NOMO-1 treated with DMSO at 0.1 percent for 48 hours (cell line): ENCODE results near the gene VPS33B.
A peak's percentile ranks its signal among the peaks of the same experiment; 100 is the strongest.

ENCODE experiments used
- DNase-seq: peaks from one replicate; lab custom pipeline; 2025; ENCODE audit not compliant: unreplicated experiment; lab: John Stamatoyannopoulos, UW

VPS33B gene

DNA sequence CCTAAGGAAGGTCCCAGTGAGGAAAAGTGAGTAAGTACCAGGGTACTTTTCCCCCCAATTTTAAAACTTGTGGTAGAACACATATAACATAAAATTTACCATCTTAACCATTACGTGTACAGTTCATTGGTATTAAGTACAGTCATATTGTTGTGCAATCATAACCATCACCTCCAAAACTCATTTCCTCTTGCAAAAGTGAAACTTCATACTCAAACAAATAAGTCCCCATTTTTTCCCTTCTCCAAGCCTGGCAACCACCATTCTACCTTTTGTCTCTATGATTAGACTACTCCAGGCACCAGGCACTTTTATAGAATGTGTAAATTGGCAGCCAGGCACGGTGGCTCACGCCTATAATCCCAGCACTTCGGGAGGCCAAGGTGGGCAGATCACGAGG is 40.3 kb downstream of the VPS33B start:
- DNase-seq, result peak; percentile 80

DNA sequence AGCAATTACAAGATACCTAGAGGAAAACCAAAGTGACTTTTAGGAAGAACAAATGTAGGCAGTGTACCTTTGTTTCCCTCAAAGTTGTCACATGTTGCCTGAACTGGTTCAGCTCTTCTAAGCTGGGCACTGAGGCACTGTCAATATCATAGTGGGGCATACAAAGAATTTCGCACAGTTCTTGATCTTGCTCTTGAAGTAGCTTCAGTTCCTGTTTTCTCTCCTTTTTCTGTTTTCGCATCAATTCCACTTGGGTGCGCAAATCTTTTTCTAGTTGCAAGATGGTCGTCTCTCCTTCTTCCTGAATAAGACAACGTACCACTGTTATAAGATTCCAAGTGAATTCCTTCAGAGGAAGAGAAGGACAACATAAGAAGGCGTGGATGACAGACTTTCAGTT is 40.7 kb downstream of the VPS33B start:
- DNase-seq, result peak; percentile 37

DNA sequence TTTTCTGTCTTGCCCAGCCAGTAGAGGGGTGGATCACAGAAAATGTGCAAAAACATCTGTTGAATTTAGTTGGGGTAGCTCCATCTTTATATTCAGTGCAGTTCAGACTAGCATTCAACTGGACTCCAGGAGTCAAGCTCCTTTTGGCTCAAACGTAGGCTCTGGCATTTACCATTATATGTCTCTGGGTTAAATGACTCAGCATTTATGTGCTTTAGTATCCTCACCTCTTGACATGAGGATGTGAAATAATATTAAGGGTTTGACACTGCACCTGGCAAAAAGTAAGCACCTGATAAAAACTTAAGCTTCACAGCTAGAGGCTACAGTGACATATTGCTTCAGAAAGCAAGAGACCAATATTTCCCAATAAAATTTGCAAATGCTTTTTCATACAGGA is 42.8 kb downstream of the VPS33B start:
- no peak for DNase-seq

DNA sequence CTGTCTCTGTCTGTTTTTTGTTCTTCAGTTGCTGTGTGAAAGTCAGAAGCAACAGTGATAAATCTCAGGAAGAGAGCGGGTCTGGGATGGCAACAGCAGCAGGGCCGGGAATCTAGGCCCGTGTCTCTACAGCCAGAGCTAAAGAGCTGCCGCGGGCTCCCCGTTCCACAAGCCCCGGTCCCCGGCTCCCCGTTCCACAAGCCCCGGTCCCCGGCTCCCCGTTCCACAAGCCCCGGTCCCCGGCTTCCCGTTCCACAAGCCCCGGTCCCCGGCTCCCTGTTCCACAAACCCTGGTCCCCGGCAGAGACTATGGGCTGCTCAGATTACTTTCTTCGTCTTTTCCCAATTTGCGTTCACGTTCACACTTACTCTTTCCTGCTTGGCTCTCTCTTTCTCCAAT is 48.2 kb downstream of the VPS33B start:
- no peak for DNase-seq

DNA sequence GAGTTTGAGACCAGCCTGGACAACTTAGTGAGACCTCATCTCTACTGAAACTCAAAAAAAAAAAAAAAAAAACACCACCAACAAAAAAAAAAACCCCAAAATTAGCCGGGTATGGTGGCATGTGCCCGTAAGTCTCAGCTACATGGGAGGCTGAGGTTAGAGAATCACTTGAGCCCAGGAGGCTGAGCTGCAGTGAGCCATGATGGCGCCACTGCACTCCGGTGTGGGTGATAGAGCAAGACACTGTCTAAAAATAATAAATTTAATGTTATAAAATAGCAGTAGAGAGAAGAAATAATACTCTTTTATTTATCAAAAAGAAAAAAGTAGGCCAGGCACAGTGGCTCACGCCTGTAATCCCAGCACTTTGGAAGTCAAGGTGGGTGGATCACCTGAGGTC is 50.3 kb downstream of the VPS33B start:
- DNase-seq, result no peak

DNA sequence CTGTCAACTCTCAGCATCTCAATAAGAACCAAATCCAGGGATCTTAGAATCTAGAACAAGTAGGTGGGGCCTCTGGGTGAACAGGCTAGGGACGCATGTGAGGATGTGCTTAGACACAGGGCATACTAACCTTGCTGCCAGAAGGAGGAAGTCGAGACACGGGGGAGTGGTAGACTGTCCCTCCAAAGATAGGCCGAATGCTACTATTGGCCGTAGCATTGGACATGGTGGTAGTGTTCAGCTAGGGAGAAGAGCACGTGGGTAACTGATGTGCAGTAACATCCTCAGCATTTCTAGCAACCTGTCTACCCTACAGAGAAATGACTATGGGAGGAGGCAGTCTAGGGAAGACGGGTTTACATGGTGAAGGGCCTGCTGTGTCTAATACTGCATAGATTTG is 52.1 kb downstream of the VPS33B start:
- no peak for DNase-seq

DNA sequence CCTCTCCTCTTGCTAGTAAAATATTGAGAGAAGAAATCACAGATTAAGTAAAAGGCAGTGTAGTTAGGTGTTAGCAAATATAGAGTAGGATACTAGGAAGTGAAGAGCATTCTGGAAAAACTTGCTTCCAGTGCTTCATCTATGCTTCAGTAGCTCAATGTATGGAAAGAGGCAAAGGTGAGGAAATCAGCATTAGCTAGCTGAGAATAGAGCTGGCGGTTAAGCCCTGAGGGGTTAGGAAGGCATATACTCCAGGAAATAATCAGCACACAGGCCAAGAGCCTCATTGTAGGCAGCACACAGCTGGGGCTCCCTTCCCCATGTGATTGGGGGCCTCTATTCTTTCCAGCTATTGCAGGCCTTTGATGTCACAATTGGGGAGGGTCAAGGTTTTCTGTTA is 54.0 kb downstream of the VPS33B start:
- no peak for DNase-seq

DNA sequence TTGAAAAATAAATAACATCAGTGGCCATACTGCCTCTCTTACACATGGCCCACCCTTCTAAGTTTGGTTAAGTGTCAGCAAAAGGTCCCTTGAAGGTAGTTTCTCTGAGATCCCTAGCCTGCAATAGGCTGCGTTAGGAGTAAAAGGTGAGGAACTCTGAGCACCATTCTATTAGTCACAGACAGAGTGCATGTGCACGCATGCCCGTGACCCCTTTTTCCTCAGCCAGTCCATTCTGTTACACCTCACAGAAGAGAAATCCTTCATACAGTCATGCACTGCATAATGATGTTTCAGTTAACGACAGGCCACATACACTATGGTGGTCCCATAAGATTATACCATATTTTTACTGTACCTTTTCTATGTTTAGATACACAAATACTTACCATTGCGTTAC is 55.2 kb downstream of the VPS33B start:
- no peak for DNase-seq

DNA sequence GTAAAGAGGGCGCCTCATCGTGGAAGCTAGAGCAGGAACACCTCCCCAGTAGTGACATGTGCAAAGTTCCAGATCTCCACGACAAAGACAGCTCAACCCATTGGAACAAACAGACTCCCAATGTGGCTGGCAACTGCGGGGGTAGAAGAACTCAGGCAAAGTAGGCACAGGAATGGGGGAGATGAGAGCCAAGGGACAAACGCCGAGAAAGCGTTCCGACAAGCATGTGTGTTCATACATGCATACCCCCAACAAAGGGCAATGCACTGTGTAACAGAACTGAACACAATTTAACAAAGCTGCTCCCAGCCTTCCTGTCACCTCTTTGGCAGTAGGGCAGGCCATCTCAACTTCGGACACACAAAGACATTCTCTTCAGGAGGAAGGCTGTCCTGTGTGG is 56.1 kb downstream of the VPS33B start:
- no peak for DNase-seq

DNA sequence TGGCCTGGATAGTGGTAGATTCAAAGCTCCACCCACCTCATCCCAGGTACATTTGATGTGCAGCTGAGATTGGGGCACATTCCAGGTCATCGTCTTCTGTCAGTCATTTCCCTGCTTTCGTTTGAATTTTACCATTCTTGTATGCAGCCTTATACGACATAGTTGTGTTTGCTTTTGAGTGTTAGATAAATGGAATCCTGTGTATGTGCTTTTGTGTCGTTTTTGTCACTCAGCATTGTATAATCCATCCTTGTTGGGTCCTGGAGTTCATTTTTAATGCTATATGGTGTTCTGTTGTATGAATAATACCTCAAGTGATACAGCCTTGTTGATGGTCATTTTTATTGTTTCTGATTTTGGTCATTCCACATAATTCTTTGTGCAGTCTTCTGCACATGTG is 60.4 kb downstream of the VPS33B start:
- DNase-seq, result no peak

DNA sequence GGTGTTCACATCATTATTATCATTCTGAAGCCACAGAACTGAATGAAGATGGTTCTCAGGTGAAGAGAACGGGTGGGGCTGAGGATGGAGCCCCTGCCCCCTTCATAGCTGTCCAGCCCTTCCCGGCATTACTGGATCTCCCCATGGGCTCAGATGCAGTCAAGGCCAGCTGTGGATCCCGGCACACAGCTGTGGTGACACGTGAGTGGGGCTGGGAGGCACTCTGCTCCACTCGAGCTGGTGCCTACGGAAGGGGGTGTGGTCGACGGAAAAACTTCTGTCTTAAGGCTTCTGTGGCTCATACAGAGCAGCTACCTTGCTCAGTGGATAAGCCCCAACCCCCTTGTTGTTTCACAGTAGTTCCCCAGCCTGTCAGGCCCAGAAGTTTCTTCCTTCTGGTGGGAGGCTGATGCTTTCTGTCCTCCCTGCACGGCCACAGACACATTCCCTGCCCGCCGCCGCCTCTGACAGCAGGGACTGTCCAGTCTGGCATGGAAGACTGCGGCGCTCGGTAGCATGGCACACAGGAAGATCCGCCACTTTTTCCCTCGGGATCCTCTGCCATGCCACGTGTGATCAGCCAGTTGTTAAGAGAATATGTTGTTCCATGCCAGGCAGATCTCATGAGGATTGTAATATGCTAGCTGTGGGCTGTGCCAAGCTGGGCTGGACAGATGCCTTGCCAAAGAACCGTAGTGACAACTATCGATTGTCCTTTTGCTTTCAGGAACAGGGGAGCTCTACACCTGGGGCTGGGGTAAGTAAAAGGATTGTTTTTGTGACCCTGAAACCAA is 61.9 kb downstream of the VPS33B start:
- DNase-seq, result no peak

DNA sequence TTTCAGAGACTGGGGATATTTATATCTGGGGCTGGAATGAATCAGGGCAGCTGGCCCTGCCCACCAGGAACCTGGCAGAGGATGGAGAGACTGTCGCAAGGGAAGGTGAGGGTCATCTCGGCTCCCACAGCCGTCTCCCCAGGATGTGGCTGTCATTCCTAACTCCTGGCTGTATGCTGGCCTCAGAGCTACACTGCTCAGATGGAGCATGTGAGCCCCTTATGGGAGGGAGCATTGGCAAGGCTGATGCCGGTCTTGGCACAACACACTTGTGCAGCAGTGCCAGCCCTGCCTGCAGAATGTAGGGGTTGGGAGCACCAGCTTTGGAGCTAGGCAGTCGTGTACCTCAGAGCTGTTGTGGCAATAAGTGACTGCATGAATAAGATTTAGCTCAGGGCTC is 62.5 kb downstream of the VPS33B start:
- no peak for DNase-seq

DNA sequence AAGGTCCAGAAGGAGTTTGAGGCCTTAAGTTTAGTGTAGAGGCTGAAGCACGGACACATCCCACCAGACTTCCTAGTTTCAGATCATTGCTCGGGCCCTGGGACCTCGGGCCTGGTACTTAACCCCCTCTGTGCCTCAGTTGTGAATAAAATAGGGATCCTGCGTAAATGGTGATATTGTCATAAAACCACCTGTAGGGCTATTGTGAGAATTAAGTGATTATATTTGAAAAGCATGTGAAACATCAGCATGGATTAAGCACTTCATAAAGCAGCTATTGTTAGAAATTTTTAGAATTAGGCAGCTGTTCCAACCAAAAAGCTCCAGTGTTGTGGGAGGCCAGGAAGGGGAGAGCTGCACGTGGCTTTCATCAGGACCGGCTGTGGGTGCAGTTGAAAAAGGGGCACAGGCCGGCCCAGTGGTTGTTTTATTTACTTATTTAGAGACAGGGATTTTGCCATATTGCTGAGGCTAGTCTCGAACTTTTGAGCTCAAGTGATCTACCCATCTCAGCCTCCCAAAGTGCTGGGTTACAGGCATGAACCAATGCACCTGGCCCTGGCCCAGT is 63.3 kb downstream of the VPS33B start:
- no peak for DNase-seq

DNA sequence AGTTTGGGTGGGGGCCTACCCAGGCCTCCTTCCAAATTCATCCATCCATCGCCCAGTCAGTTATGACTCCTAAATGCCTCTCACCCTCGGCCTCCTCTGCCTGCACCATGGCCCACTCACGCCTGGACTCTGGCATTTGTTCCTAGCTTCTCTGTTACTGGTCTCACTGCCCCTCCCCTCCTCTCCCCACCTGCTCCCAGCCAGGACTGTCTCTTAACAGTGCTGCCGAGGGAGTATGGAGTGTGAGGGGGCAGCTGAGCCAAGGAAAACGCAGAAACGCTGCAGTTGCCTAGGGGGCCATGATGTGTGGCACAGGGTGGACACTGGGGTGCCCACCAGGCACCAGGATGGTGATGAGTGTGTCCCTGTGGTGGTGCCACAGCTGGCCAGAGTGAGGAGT is 64.6 kb downstream of the VPS33B start:
- no peak for DNase-seq

DNA sequence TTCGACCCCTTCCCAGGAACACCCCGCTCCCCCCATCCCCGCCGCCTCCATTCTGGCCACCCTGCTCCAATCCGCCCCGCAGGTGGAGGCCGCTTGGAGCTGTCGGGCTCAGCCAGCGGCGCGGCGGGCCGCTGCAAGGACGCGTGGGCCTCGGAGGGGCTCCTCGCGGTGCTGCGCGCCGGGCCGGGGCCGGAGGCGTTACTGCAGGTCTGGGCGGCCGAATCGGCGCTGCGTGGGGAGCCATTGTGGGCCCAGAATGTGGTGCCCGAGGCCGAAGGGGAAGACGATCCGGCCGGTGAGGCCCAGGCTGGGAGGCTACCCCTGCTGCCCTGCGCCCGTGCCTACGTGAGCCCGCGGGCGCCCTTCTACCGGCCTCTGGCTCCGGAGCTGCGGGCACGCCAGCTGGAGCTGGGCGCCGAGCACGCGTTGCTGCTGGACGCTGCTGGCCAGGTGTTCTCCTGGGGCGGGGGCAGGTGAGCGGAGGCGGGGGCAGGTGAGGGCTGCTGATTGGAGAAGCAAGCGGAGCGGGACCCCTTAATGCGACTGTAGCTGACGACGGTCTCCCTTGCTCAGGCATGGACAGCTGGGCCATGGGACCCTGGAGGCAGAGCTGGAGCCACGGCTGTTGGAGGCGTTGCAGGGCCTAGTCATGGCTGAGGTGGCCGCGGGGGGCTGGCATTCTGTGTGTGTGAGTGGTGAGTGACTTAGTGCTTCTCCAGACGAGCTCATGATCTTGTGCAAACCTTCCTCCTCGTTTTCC is 65.2 kb downstream of the VPS33B start:
- no peak for DNase-seq

DNA sequence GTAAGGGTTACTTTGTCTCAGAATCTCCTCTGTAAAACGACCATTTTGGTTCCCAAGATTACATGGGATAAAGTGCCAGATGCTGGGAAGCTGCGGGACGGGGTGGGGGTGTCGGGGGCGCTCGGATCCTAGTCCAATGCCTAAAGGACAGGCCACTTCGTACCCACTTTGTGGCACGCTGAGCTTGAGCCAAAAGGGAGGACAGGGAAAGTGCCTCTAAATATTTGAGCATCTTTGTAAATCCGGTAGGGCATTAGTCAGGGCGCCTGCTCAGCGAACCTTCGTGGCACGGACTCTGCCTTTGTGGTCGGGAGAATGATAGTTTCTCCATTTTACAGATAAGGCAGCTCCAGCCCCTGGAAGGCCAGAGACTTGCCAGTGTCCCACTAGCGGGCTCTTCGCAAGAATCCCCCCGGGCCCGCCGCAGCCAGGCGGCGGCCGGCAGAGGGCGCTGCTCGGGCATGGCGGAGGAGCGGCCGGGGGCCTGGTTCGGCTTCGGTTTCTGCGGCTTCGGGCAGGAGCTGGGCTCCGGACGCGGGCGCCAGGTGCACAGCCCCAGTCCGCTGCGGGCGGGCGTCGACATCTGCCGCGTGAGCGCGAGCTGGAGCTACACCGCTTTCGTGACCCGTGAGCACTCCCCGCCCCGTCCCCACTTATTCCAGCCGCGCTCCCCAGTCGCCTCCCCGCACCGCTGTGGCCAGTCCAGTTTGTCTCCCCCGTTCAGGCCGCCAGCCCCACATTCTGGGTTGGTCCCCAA is 65.9 kb downstream of the VPS33B start:
- peak; percentile 33 for DNase-seq

DNA sequence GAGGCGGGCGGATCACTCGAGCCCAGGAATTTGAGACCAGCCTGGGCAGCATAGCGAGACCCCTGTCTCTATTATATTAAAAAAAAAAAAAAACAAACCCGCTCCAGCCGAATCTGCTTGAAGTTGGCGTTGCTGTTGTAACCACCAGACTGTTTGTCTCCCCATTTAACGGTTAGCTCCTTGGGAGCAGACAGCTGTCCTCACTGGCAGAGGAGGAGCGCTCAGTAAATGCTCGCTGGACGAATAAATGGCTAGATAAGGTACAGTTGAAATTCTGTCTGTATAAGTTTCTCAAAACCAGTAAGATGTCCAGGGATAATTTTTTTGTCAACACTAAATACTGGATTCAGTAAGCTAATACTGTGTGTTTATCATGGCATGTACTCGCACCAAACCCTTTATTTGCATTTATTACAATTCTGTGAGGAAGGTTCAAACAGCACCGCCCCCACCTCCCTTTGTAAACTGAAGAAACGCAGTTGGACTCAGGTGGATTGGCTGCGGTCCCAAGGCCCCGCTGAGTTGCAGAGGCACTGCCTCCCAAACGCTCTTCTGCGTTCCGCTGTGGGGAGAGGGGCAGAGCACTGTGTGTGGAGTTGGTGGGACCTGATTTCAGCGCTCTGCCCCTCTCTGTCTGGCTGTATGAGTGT is 66.6 kb downstream of the VPS33B start:
- peak; percentile 23 for DNase-seq

DNA sequence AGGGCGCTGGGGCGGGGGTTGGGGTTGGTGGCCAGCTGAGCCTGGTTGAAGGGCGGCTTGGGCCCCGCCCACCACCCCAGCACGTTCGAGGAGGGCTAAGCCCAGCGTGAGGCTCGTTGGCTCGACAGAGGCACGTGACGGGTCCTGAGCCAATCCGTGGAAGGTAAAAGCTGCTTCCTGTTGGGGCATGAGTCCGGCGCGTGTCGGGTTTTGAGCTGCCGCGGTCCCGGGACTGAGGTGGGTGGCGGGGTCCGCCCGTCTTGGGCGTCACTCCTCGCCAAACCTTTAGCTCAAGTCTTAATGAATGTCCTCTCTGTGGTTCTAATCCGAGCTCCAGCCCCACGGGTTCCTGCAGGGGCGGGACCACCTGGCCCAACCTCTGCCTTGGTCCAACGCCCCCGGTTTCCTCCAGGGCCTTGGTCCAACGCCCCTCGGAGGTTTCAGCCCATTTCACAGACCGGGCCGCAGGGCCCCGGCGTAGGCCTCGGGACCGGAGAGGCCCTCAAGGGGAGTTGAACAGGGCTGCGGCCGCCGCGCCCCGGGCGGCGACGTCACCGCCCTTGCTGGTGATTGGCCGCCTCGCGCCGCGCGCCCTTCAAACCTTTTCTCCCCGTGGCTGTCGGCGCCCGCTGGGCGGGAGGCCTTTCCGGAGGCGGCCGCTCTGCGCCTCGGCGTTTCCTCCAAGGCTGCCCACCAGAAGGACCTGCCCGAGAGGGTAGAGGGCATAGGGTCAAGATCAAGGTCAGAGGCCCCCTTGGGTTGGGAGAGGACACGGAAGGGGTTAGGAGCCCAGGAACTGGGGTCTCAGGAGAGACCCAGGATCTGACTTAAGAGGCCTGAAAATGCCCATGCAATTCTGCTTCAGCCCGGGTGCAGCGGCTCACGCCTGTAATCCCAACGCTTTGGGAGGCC is 67.4 kb downstream of the VPS33B start, which contains the start of gene RCCD1:
TSS of gene RCCD1 (plus strand) at position 173 of the 912 bp plus-strand sequence. CDS start 1,851 bp downstream, outside the sequence.
- peak; percentile 96 for DNase-seq

DNA sequence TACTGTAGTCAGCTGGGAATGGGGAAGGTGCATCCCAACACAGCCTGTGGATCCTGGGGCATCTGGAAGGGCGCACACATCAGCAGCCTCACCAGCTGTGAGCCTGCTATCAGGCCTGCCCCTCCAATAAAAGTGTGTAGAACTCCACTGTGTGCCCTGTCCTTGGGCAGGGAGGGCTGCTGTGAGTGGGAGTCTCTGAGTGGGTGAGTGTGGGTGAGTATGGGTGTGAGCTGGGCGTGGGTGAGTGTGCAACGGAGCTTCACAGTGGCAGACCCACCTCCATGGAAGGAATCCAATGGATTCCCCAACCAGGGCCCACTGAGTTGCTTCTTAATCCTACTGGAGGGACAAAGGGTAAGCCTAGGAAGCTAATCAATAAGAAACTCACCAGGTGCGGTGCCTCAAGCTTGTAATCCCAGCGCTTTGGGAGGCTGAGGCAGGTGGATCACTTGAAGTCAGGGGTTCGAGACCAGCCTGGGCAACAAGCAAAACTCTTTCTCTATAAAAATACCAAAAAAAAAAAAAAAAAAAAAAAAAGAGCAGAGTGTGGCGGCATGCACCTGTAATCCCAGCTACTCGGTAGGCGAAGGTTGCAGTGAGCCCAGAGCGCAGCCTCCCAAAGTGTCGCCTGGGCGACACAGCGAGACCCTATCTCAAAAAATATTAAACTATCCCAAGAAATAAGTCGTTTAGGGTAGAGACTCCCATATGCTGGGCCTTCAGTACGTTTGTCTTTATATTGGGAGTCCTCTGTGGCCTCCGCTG is 68.3 kb downstream of the VPS33B start:
- DNase-seq, result no peak
